Eye (tissue), 1 donor: ENCODE results near the gene CD93.

ENCODE experiments used
- DNase-seq: peaks from one replicate; pipeline ENCODE4 v3.0.0-alpha.2; 2015

CD93 gene

GRCh38 chr20:23099791-23100719 lies 13.9 kb upstream of the CD93 start:
- DNase-seq: peak; percentile 72

- no peak for DNase-seq
These were observed 11.8 kb upstream of the CD93 start for GRCh38 chr20:23097636-23098580.

GRCh38 chr20:23096986-23097520 lies 10.9 kb upstream of the CD93 start:
- DNase-seq: no peak

GRCh38 chr20:23096097-23096496 lies 10.0 kb upstream of the CD93 start:
- DNase-seq: no peak

DNA sequence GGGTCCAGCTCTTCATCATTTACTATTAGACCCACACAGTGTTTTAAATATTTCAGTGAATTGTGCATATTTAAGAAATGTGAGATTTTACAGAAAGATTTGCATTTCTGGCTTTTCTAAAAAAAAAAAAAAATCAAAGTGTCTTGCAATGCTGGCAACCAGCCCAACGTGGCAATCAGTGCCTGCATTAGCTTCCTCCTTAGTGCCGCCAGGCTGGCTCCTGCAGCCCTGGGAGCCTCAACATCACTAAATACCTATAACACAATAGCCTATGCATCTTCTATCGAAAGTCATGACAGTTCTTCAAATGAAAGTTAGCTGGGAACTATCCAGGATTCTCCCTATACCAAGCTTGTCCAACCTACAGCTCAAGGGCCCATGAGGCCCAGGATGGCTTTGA lies 9.4 kb upstream of the CD93 start:
- DNase-seq: no peak

DNA sequence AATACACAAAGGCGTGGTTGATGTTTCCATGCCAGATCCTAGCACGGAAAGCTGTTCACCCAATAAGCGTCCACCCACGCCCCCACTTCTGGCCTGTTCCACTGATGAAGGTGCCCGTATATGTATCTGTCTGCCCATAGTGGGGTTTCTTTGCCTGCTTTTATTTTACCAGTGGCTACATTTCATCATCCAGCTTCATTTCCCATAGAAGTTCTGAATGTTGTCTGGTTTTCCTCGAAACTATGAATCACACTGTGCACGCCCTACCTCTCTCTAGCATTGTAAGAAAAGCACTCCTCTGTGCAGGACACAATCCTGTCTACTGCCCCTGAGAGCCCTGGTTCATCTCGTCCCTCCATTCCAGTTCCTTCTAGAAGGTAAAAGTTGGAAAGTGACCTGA lies 8.8 kb upstream of the CD93 start:
- DNase-seq: no peak

- DNase-seq: no peak
These were observed 8.2 kb upstream of the CD93 start for GRCh38 chr20:23094213-23094896.

- no peak for DNase-seq
These were observed 7.5 kb upstream of the CD93 start for GRCh38 chr20:23093613-23094012.

DNA sequence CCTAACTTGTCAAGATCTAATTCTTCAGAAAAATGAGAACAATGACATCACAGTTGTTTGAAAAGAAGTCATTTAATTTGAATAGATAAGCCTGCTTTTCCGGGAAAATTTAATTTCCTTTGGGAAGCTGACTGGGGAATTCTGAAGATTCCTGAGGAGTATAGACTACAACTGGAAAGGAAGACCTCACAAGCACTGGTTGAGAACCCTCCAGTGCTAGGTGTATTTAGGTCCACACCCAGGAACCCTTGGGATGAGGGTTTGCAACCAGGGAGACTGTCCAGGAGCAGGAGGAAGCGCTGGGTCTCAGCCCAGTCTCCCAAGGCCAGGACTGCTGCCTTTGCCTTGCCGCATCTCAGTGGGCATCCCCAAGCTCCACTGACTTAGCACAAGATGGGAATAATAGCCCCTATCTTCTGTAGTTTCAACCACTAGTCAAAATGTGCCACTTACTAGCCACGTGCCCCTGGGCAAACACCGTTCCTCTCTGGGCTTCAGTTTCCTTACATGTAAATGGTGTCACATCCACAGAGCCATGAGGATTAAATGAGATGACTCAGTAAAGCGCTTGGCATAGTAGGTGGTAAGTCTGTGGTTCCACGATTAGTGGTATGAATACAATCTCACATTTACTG lies 6.9 kb upstream of the CD93 start:
- no peak for DNase-seq

DNA sequence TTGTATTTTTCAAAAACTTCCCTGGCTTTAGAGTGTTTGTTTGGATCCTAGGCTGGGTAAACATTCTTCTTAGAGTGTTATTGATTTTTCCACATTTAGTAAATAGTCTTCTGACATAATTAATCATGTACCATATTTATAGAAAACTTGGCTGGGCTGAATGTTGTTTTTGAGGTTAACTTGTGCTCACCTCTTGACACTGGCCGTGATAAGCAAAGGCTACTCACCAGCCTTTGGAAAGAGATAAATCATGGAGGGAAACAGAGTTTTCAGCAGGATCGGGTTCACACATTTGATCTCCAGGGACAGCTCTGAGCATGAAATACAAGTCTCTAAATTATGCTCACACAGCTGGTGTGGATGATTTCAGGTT lies 6.2 kb upstream of the CD93 start:
- DNase-seq: peak; percentile 35

DNA sequence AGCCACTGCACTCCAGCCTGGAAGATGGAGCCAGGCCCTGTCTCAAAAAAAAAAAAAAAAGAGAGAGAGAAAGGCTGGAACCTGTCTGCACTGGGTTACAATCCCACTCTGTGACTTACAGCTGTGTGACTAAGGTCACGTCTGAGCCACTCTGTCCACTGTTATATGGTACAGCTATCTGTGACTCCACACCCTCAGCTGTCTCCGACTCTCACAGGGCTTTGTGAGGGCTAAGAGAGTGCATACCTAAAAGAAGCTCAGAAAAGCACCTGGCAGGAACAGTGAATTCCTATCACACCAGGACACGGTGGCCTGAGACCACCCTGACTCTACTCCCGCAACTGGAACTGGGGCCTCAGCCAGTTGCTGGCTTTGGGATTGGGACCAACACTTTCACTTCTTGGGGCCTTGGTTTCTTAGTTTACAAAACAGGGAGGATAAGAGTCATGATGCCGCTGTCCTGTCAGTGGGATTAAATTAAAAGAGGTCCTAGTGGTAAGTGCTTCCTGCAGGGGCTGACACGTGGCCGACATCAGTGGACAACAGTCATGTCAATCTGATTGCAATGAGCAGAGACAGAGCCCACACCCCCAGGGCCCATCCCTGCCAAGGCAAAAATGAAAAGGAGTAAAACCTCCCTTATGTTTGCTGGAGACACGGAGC lies 5.7 kb upstream of the CD93 start:
- peak; percentile 32 for DNase-seq

GRCh38 chr20:23090878-23091277 lies 4.8 kb upstream of the CD93 start:
- DNase-seq: no peak

DNA sequence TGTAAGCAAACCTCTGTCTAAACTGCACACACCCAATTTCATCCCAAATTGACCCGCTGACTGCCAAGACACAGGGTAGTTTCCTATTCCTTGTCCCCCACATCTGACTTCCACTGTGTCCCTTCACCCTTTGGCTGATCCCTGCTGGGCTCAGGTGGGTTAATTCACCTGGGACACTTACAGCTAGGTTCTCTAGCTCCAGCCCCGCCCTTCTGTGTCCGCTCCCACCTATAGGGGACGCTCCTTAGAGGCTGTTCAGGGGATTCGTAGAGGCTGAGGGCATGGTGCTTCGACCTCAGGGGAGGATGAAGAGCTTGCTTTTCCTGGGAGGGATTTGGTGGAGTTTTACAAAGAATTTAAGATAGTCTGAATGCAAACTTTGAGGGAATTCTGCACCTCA lies 4.0 kb upstream of the CD93 start:
- no peak for DNase-seq

- no peak for DNase-seq
These were observed 2.7 kb upstream of the CD93 start for GRCh38 chr20:23088866-23089265.

DNA sequence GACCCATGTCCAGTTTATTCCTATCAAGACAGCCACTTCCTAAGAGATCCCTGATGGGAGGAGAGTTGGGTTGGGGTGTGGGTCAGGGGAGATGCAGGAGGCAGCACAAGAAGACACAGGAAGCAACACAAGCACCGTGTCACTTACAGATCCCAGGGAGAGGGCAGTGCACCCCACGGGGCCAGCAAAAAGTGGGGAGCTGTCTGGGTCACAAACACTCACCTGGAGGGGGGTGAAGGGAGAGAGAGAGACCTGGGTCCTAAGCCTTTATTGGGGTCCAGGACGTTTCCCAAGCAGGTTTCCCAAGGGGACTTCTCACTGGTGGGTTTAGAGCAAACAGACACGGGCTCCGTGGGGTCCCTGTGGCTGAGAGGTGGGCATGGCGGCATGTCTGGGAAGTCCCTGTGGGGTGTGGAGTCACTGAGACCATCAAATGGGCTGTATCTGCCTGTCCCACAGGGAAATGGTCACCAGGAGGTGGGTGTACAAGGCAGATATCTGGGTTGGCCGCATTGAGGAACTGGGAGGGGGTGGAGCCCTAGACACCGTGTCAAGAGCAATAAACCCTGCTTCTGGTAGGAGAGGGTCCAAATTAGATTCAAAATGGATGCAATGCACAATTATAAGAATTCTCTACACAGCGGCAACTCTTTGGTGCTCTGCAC lies 1.6 kb upstream of the CD93 start:
- DNase-seq: no peak

- no peak for DNase-seq
These were observed 847 bp upstream of the CD93 start for GRCh38 chr20:23086931-23087411.

DNA sequence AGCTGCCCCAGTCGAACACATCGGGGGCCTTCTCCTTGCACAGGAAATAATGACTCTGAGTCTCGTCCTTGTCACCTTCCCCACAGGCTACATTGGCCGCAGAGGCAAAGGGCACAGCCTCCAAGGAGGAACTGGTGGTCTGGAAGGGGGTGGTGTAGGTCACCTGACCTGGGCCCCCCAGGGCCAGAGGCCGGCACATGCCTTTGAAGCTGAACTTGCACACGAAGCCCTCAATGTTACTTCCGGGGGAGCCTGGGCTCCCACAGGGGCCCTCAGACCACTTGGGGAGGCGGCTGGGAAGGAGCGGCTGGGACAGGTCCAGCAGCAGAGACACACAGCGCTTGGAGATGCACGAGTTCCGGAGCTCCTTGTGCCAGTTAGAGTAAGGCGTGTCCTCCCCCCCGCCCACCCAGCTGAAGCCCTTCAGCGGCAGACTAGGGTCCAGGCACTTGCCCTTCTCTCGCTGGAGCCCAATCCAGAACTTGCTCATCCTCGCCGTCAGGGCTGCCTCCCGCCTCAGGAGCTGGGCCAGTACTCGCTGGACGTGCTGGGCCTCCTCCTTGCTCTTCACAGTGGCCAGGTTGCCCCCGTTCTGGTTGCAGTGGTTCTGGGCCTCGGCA lies 578 bp downstream of the CD93 start:
- DNase-seq: no peak

DNA sequence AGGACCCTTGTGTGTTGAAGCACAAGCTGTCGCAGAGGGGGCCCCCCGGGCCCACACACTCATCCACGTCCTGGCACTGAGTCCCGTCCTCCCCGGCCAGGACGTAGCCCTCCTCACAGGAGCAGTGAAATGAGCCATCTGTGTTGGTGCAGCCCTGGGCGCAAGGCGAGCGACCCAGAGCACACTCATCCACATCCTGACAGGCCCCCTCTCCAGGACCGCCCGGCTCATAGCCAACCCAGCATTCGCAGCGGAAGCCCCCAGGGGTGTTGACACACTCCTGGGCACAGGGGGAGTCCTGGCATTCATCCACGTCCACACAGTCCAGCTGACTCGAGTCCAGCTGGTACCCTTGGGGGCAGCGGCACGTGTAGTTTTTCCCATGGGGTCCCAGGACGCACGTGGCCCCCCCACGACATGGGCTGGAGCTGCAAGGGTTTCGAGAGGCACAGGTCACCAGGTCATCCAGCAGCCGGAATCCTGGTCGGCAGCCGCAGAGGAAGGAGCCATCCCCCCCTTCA lies 1.2 kb downstream of the CD93 start:
- DNase-seq: no peak

DNA sequence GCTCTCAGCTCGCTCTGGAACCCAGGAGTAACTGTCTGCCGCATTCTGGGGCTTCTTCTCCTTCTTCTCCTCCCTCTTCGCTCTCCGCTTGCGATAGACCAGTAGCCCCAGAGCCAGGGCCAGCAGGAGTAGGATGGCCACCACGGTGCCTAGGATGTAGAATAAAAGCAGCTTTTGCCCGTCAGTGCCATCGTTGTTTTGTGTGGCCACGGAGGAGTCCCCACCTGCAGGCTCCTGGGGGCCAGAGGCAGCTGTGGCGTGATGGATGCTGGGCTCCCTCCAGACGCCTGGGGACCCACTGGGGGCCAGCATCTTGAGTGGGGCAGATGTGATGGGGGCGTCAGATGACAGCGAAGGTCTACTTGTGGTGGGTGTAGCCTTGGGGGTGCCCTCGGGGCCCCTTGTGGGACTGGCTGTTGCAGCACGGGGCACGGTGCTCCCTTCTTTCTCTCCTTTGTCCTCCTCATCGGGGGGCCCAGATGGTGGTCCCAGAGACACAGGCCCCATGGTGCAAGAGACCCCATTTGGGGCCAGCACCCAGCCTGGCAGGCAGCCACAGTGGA lies 1.8 kb downstream of the CD93 start:
- no peak for DNase-seq
